Peyer's patch (tissue), 4 donors: ENCODE results near the gene POLDIP3.
"Not testable (repeated sequence)": the region's sequence is repeated elsewhere in the genome, so short reads cannot be mapped to it uniquely, and the experiment has no call there.

Experiments
- CTCF ChIP-seq, 6 experiments: fragments of 450-650 bp in 4 of 6; fragments of 200-600 bp in 2 of 6; sonication (generic) in 1 of 6; IDR thresholded peaks; one replicate each; pipeline ENCODE4 v1.5.1; 2017 to 2019; ENCODE audit warnings: antibody characterized with exemption in 6 of 6, mild to moderate bottlenecking in 3 of 6, moderate library complexity in 1 of 6
- POLR2A ChIP-seq, 2 donors: fragments of 450-650 bp; IDR thresholded peaks; one replicate each; pipeline ENCODE4 v1.5.1; 2017; ENCODE audit warnings: antibody characterized with exemption in 2 of 2, mild to moderate bottlenecking in 2 of 2, moderate library complexity in 2 of 2

- TF ChIP-seq CTCF, POLR2A (IDR thresholded peaks at IDR 0.05): not testable (repeated sequence)
These were observed 66.6 kb downstream of the POLDIP3 start for GRCh38 chr22:42548126-42548525.
